GM18870 (cell line): ENCODE measurements around the gene RINL.

Experiments
- ATAC-seq: cut with Tn5 transposase; IDR thresholded peaks from one replicate; pipeline ENCODE4 v1.9.1; 2021; ENCODE audit warnings: moderate library complexity; ENCODE audit not compliant: unreplicated experiment

The RINL gene

DNA sequence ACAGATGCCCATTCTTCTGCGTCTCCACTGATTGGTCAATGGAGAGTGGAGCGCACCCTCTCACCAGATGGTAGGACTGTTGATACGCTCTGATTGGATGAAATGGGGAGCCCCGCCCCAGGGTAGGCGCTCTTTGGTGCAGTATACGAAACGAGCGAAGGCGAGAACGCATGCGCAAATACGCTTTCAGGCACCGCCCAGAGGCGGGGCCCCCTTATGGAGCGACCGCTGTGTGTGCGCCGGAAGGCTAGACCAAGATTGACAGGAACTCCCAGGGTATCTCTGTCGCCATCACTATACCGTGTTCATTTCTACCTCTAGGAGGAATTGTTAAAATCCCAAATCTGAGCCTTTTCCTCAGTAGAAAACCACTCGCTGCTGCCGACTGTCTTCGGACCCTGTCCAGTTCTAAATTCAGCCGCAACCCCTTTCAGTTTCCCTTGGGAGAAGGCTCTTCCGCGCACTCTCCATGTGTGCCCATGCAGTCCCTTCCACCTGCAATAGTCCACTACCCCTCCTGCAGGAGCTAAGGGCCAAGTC lies 27.6 kb downstream of the RINL start:
- peak; percentile 84 for ATAC-seq

DNA sequence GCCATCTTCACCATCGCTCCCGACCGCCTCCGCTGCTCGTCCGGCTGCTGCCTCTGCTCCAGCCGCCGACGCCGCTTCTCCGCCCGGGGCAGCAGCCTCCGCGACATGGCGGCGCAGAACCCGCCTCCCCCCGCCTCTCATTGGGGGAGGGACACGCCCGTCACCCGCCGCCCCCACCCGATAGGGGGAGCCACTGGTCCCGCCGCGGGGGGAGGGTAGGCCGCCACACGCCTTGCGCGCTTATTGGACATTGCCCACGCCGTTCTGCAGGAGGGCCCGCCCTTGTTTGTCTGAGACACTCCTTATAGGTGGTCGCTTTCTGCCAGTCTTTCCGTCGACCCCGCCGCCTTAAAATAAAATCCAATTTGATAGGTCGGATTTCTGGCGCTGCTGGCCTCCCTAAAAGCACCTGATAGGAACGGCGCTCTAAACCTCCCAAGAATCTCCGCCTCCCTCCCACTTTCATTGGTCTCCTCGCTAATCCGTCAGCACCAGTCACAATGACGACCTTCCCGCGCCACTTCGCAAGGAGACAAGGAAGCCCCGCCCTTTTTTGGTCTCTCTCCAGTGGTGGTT lies 28.1 kb downstream of the RINL start, which contains the start of gene HNRNPL:
HNRNPL (minus strand) TSS at position 127 of the 576 bp plus-strand sequence; CDS start at position 107, 20 bp downstream.
- no peak for ATAC-seq

DNA sequence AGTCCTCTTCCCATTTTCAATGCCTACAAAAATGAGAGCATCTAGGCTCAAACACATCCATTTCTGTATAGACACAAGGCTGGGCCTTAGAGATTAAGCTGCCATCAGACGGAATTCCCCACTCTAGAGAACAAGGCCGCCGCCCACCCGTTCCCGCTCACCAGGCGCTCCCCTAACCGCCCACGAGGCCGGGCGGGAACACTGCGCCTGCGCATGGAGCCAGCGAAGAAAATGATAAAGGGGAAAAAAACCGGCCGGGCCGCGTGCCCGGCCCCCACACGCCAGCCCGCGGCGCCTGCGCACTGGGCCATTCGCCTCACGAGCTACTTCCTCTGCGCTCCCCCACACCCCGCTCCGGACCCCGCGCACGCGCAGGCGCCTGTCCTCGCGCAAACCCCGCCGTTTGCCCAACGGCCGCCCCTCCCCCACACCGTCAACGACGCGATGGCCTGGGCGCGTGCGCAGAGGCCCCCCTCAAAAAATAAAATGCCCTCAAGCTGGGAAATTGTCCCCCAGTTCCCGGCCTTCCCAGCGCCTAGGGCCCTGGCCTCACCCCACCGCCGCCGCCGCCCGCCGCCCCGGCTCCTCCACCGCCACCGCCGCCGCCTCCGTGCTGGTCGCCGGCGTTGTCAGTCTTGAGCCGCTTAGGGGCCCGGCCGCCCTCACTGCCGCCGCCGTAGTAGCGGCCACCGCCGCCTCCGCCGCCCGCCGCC lies 28.8 kb downstream of the RINL start:
- ATAC-seq, result no peak

DNA sequence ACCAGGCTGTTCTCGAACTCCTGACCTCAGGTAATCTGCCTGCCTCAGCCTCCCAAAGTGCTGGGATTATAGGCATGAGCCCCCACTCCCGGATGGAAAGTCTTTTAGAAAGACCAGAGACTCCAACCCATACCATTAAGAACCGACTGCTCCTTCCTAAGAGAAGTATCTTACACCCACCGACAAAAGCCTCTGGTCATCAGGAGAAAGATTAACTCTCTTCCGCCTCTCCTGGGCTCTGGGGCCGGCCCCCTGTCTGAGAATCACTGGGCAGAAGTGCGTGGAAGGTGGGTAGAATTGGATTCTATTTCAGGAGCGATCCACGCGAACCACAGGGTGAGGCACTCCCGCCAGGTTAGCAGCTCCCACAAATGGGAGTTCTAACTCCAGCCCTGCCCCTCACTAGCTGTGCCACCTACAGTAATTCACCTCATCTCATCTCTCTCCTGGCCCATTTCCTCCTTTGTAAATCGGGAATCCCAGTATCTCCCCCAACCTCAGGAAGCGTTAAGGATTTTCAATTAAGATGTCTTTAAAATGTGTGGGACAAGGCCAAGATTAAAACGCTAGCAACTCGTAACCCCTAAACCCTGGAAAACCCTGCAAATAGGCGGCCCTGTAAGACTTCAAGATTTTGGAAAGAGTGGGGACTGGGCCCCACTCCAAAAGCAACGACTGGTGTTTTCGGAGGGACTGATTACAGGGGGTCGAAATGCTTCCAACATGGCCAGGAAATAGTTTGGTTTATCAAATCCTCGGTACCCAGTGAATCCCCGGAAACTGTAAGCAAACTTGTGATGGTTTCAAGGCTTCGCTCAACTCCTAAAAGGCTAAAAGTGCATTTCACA lies 29.6 kb downstream of the RINL start:
- no peak for ATAC-seq

DNA sequence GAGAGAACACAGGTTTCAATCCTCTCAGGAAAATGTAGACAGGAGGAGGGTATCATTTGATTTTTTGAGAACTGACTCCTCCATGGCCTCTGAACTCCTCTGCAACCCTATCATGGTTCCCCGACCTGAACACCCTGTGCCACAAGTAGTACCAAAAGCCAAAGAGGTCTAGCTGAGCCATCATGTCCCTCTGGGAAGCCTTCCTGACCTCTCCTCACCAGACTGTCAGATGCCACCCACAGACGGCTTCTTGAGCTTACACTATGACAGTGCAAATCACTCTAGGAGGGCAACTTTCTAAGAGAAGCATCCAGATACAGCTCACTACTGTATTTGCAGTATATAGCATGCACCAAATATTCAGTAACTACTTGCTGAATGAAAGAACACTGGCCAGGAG lies 32.0 kb downstream of the RINL start:
- ATAC-seq, result no peak

DNA sequence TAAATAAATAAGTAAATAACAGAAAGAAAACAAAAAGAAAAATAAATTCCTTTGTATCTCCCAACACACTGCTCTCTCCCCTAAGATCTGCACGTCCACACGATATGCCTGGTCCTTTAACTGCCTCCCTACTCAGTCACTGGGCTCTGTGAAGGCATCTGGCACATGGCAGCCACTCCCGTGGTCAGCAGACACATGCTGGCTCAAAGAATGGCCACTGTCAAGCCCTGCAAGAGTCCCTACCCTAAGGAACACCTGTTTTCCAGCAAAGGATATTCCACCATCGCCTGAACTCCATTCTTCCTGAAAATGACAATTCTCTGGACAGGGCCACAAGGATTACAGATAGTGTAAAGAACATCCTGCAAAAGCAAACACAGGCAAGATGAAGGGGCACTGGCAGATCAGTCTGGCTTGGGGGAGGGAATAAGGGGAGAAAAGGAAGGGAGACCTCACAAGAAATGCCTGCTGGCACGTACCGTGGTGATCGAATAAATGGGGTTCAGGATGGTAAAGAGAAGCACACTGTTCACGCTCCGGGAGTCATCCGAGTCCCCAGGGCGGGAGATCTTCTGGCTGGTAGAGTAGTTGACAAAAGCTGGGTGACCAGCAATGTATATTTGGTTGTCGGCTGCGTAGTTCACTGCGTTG lies 32.6 kb downstream of the RINL start:
- ATAC-seq, result no peak

DNA sequence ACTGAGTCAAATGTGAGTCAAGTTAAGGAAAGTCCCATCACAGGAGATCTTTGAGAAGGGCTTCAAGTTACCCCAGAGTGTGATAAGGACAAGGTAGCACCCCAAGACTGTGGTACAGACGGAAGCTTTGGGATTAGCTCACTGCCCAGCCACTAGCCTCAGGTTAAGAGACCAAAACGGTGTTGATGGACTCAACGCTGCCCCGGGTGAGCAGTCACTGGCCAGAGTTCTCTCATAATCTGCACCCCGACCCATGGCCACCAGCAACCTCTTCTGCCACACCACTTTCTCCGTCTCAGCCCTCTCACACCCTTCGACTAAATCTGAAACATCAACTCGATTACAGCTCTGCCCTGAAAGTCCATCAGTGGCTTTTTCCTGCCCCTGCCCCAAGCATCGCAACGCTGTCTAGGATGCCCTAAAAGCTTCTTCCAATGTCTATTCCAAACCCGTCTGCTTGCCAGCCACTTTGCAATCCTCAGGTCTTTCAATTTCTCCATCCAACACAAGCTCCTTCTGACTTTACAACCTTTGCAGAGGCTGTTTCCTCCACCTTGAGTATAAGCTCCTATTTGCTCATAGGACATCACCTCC lies 33.9 kb downstream of the RINL start:
- ATAC-seq, result no peak

DNA sequence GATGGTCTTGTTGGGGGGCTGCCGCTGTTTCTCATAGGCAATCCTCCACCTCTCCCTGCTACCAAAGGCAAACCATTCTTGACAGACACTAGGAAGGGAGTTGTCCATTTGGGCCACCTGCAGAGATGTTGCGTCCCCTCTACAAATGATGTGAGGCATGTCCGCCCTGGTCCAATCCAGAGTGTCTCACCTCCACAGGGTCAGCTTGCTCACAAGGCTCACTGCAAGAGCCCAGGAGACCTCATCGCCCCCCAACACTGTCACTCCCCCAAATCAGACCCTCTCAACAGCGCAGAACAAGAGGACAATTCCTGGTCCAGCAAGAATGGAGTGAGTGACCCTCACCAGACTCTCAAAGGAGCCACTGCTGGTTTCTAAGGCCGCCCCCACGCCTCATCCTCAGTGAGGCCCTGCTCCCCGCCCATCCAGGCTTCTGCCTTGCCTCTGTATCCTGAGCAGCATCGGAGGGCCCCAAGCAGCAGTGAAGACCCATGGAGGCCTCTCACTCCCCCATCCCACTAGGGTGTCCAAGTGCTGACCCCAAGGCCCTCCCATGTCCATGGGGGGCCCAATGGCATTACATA lies 34.8 kb downstream of the RINL start:
- ATAC-seq, result no peak

DNA sequence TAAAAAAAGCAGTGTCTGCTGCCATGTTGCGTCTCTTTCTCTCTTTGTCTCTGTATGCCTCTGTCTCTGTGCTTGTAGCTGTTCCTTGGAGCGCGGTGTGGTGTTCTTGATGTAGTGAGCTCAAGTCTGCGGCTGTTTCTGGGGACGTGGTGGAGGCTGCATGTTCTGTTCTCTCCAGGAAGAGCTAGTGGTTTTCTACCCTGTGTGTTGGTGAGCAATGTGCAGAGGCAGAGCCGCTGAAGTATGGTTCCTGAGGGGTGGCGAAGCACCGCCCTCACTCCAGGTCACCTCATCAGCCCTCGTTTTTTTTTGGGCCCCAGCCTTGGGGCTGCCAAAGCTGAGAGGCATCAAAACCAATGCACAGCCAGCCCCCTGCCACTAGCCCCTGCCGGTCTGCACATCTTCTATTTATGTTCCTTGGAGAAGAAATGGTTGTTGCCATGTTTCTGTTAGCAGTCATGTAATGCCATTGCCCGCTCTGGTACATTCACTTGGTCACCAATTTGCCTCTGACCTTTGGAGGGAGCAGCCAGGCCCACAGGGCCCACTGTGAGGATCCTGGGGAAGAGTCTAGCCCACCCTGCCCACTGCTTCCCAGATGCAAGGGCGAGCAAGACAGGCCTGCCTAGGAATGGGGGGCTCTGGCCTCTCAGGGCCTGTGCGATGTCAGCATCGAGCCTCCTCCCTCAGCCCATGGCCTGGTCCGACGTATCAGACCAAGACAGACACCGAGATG lies 35.5 kb downstream of the RINL start:
- no peak for ATAC-seq

DNA sequence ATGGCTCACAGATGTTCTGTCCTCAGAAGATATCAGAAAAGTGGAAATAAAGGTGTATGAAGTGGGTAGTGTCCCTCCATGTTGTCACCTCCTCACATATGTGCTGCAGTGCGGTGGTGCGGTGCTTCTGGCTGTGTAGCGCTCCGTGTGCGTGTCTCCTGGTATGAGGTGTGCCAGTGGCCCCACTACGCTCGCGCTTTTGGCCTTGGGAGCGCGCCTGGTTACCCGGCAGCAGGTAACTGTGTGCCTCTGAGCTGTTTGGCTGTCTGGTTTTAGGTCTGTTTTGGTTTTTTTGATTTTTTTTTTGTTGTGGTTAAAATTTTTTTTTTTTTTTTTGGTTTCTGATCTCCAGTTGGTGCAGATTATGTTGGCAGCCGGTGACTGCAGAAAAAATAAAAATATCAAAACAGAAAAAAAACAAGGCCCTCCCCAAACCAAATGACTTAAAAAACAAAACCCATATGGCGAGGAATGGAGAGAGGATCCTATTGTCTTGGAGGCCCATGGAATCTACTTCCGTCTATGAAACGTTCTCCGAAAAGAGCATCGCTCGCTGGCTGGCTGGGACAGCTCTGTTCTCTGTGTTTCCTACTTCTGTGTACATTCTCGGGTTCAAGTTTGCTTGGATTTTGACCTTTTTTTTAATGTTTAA lies 36.2 kb downstream of the RINL start:
- no peak for ATAC-seq

DNA sequence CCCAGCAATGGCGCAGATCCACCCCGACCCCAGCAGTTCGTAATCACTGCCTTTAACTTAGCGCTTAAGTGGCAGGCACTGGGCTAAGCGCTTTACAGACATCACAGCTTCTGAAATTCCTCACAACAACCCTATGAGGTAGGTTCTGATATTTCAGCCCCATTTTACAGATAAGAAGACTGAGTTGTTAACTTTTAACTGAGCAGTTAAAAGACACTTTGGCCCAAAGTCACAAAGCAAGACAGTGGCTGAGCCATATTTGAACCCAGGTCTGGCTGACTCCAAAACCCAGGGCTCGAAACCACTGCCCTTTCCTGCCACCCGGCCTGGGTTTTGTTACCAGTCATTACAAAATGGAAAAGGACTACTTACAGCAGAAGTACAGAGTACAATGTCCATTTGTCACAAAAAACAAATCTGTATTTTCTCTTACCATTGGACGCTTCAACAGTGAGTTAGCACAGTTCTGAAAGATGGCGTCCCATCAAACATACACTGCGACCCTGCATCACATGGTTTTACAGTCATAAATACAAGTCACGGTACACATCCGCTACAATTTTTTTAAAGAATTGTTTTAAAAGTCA lies 36.8 kb downstream of the RINL start:
- no peak for ATAC-seq

DNA sequence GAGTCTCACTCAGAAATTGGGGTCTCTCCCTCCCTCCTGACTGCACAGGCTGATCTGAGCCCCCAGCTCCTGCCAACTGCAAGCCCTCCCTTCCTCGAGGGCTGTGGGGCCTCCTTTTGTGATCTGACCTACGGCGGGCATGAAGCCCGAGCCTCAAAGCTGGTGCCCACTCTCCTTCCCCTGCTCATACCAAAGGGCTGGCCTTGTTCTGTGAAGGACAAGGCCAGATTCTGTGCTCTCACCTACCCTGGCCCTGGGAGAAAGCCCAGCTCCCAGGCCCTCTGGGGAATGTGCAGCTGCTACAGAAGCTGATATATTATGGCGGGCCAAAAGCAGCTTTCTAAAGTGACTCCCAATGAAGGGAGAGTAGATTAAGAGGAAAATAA lies 37.5 kb downstream of the RINL start:
- ATAC-seq, result no peak

DNA sequence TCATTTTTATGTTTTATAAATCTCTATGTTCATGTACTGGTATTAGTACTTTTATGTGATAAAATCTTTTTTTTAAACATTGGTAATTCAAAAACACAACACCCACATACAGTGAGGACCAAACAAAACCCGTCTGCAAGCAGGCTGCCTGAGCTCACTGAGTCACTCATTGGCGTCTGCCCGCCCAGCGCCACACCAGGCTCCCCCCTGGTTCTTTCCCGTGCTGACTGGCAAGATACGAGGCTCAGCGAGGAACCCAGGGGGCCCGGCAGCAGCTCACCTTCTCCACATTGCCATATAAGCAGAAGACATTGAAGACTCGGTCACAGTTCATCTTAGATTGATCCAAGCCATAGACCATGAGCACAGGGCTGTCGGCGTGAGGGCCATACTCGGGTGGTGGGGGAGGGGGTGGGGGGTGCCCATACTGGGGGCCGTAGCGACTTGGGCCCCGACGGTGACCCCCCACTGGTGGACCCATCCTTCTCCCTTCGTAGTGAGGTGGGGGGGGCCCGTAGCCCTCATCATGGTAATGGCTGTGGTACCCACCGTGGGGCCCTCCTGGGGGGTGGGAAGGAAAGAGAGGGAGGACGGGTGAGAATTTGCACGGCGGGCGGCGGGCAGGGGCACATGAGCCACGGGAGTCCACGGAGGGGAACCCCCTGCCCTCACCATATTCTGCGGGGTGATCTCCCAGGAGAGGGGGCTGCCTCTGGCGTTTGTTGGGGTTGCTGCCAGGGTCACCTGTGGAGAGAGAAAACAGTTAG lies 38.1 kb downstream of the RINL start:
- no peak for ATAC-seq

DNA sequence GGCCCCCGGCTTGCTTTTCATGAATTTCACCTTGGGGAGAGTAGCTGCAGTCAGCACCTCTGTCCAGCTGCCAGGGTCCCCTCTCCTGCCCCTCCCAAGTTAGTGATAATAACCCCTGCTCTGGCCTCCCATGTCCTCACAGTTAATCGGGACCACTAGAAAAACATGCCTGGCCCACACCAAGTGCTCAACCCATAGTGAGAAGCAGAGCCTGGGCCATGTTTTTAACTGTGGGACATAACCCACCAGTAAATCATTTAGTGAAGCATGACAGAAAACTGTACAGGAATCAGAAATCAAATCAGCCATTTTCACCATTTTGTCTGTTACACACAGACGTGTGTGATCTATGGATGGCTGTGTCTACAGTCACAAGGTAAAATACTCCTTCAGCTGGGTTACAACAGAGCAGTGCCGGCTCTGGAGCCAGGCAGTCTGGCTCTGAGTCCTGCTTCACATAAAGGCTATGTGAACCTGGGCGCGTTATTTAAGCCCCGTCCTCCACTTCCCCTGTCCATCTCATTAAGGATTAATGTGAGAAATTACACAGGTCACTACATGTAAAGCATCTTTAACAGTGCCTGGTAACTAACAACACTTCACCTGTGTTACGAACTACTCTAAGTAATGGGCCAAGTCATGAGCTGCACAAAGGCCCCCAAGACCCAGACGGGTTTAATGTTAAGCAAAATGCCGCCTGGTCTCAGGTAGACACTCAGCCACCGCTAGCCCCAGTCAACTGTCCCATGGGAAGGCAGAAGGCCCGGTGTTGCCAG lies 38.9 kb downstream of the RINL start:
- ATAC-seq, result no peak

DNA sequence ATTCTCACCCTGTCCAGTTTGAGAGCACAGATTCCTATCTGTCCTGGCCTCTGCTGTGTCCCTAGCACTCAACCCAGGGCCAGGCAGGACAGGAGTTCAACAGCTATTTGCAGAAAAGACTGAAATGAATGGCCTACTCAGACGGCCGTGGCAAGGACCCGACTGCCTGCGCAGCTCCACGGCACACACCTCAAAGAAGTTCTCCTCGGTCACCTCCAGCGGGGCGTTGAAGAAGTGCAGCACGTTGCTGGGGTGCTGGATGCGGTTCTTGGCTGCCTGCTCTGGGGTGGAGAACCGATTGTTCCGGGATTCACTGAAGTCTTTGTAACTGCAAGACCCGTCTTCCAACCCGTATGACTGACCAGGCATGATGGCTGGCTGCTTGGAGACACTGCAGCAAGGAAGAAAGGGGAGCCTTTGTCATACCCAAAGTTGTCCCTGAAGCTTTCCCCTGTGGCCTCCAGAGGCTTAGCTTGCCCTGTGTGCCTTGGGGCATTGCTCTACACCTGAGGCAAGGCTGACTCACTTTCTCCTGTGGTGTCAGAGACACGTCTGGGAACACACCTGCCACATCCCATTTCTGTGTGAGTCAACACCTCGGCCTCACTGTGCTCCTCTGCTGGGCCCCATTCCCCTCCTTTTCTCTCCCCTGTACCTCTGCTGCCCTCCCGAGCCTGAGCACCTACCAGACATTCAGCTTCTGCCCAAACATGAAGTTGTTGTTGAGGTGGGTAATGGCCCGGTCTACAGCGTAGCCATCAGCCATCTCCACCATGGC lies 39.7 kb downstream of the RINL start:
- ATAC-seq, result no peak

DNA sequence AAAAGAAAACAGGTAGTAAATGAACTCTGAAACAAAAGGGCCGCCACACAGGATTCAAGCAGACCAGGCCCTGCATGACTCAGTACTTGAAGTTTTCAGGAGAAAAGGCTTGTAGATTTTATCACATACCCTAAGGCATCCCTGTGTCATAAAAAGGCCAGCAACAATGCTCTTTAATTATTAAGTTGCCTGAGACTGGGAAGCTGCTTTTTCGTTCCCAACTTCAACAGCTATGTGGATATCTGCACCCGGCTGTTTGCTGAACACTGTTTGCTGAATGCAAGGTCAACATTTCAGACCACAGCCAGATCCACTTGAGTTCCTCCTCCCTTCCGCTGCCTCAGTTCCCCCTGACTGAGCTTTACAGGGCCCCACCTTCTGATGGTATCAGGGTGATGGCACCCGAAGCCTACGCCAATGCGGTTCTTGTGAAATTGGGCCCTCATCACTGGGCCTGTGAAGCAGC lies 40.4 kb downstream of the RINL start:
- no peak for ATAC-seq
